Neuronal stem cell (in vitro differentiated cells): ENCODE results near the gene NBAS.

Experiments
- DNase-seq: peaks from one replicate; pipeline ENCODE4 v3.0.0-alpha.2; 2013; ENCODE audit warnings: low spot score
- H2AFZ ChIP-seq: one replicate; pipeline ENCODE4 v1.6.1; 2013; ENCODE audit warnings: mild to moderate bottlenecking, low read length, inconsistent platforms
- H2AK5ac ChIP-seq: 2 replicates; pipeline ENCODE4 v1.6.1; 2013; ENCODE audit warnings: low read depth, mild to moderate bottlenecking, inconsistent platforms, low read length, moderate library complexity, mixed read lengths
- H2BK120ac ChIP-seq: 2 replicates; pipeline ENCODE4 v1.6.1; 2013; ENCODE audit warnings: low read depth, mild to moderate bottlenecking, inconsistent platforms, low read length, moderate library complexity, mixed read lengths
- H2BK12ac ChIP-seq: one replicate; pipeline ENCODE4 v1.6.1; 2013; ENCODE audit warnings: low read length, inconsistent platforms
- H2BK15ac ChIP-seq: 2 replicates; pipeline ENCODE4 v1.6.1; 2013; ENCODE audit warnings: mild to moderate bottlenecking, low read length, inconsistent platforms, mixed read lengths
- H2BK5ac ChIP-seq: one replicate; pipeline ENCODE4 v1.6.1; 2013; ENCODE audit warnings: inconsistent platforms, mild to moderate bottlenecking, low read length, moderate library complexity
- H3K14ac ChIP-seq: one replicate; pipeline ENCODE4 v1.6.1; 2013; ENCODE audit warnings: low read length, inconsistent platforms
- H3K18ac ChIP-seq: 2 replicates; pipeline ENCODE4 v1.6.1; 2013; ENCODE audit warnings: low read length, inconsistent platforms
- H3K23ac ChIP-seq: 2 replicates; pipeline ENCODE4 v1.6.1; 2013; ENCODE audit warnings: low read depth, mild to moderate bottlenecking, mixed read lengths, low read length, inconsistent platforms; ENCODE audit not compliant: poor library complexity
- H3K27ac ChIP-seq: replicated peaks from 3 replicates; pipeline ENCODE4 v1.5.1; 2013; ENCODE audit warnings: low read length, inconsistent platforms
- H3K27me3 ChIP-seq, 3 experiments: 2 replicates each; pipeline ENCODE4 v1.6.1; 2013; ENCODE audit warnings: low read length in 3 of 3, mild to moderate bottlenecking in 2 of 3, inconsistent platforms in 1 of 3, low read depth in 1 of 3, mixed read lengths in 1 of 3, moderate library complexity in 1 of 3; ENCODE audit not compliant: control insufficient read depth in 3 of 3, insufficient read depth in 3 of 3
- H3K36me3 ChIP-seq, 2 donors: replicated peaks in 1 of 2; 2 replicates each; pipeline ENCODE4 v1.6.1; 2013; ENCODE audit warnings: low read length in 2 of 2; ENCODE audit not compliant: control insufficient read depth in 2 of 2, insufficient read depth in 2 of 2
- H3K4ac ChIP-seq: 2 replicates; pipeline ENCODE4 v1.6.1; 2013; ENCODE audit warnings: inconsistent platforms, mild to moderate bottlenecking, low read length, moderate library complexity
- H3K4me1 ChIP-seq, 2 donors: 1 replicate in 1 of 2; 2 replicates in 1 of 2; pipeline ENCODE4 v1.6.1; 2013; ENCODE audit warnings: low read length in 2 of 2, low read depth in 1 of 2; ENCODE audit not compliant: control insufficient read depth in 2 of 2, insufficient read depth in 1 of 2
- H3K4me2 ChIP-seq: one replicate; pipeline ENCODE4 v1.6.1; 2013; ENCODE audit warnings: mild to moderate bottlenecking, low read length, inconsistent platforms; ENCODE audit not compliant: insufficient read depth, poor library complexity, severe bottlenecking
- H3K4me3 ChIP-seq, 2 donors: 2 replicates each; pipeline ENCODE4 v1.5.1; 2013; ENCODE audit warnings: low read length in 2 of 2, mild to moderate bottlenecking in 2 of 2, inconsistent platforms in 1 of 2, moderate library complexity in 1 of 2
- H3K79me1 ChIP-seq: one replicate; pipeline ENCODE4 v1.6.1; 2013; ENCODE audit warnings: low read depth, mild to moderate bottlenecking, inconsistent platforms, low read length, moderate library complexity
- H3K9ac ChIP-seq: one replicate; pipeline ENCODE4 v1.6.1; 2013; ENCODE audit warnings: mild to moderate bottlenecking, low read depth, low read length, inconsistent platforms; ENCODE audit not compliant: poor library complexity
- H3K9me3 ChIP-seq, 2 donors: replicated peaks in 1 of 2; 2 replicates each; pipeline versions ENCODE3 to v1.6.1; 2013; ENCODE audit warnings: low read length in 2 of 2, mild to moderate bottlenecking in 2 of 2, inconsistent platforms in 1 of 2, low read depth in 1 of 2, mixed read lengths in 1 of 2, moderate library complexity in 1 of 2; ENCODE audit not compliant: control insufficient read depth in 2 of 2, insufficient read depth in 1 of 2
- H4K8ac ChIP-seq: one replicate; pipeline ENCODE4 v1.6.1; 2013; ENCODE audit warnings: low read depth, mild to moderate bottlenecking, inconsistent platforms, low read length, moderate library complexity
- H4K91ac ChIP-seq: one replicate; pipeline ENCODE4 v1.6.1; 2013; ENCODE audit warnings: low read length, low read depth, mild to moderate bottlenecking, inconsistent platforms; ENCODE audit not compliant: poor library complexity
- WGBS, 2 donors: extraction: QIAGEN DNeasy Blood & Tissue Kit; methylation state at CpG; one replicate each; pipeline ENCODE4 v1.1.7; 2013; ENCODE audit warnings: missing lambda C conversion rate in 2 of 2, mixed read lengths in 1 of 2; ENCODE audit not compliant: insufficient read length in 2 of 2, insufficient replicate concordance in 1 of 2; ENCODE audit errors: extremely low coverage in 2 of 2; 5-methylcytosine and 5-hydroxymethylcytosine counted together

The NBAS gene

GRCh38 chr2:15275346-15275745, 285.8 kb downstream of the NBAS start:
- Histone ChIP-seq H3K23ac (no peak overlapping the region), H3K27ac (no peak overlapping the region), H2BK12ac (no peak overlapping the region), H3K18ac (no peak overlapping the region), H3K79me1 (no peaks in the 10 kb centered on the region), H4K91ac (no peak overlapping the region), H3K4ac (no peak overlapping the region), H3K4me3 (no peak overlapping the region), H2BK120ac (no peak overlapping the region), H3K14ac (no peak overlapping the region), H2AK5ac (no peak overlapping the region), H3K4me2 (no peak overlapping the region), H3K4me1 (no peaks in the 10 kb centered on the region), H3K9me3 (no peaks in the 10 kb centered on the region), H3K36me3 (peaks cover 2 to 21% of the 10 kb centered on the region in 2 donors), H3K27me3 (no peaks in the 10 kb centered on the region), H2AFZ (no peak overlapping the region), H2BK5ac (no peak overlapping the region), H4K8ac (no peak overlapping the region), H2BK15ac (no peak overlapping the region), H3K9ac (no peak overlapping the region)
- no peak for DNase-seq
- whole genome bisulfite sequencing, 2 donors, result no CpG with 5 or more reads among the region's 2 CpGs

DNA sequence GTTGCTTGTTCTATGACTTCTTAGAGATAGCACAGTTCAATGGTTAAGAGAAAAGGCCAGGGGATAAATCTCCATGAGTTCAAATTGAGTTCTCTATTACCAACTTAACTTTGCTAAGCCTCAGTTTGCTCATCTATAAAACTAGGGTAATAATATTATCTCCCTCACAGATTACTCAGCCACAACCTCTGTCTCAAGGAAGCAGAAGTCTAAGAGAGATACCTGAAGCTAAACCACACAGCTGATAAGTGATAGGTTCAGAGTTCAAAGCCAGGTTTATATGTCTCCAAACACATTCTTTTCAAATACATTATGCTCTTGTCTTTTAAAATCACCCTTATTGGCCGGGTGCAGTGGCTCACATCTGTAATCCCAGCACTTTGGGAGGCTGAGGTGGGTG, 287.7 kb downstream of the NBAS start:
- Histone ChIP-seq H4K8ac (no peak overlapping the region), H3K4me3 (no peak overlapping the region), H3K4me1 (peaks cover 0 to 1% of the 10 kb centered on the region in 2 donors), H2BK12ac (no peak overlapping the region), H3K9ac (no peak overlapping the region), H3K27ac (no peak overlapping the region), H2AK5ac (no peak overlapping the region), H2BK15ac (no peak overlapping the region), H3K18ac (no peak overlapping the region), H2BK5ac (no peak overlapping the region), H3K79me1 (no peaks in the 10 kb centered on the region), H3K14ac (no peak overlapping the region), H2AFZ (no peak overlapping the region), H4K91ac (no peak overlapping the region), H3K36me3 (peaks cover 2 to 21% of the 10 kb centered on the region in 2 donors), H3K27me3 (no peaks in the 10 kb centered on the region), H3K9me3 (no peaks in the 10 kb centered on the region), H3K4me2 (no peak overlapping the region), H2BK120ac (no peak overlapping the region), H3K4ac (no peak overlapping the region), H3K23ac (no peak overlapping the region)
- WGBS, 2 donors, result no CpG with 5 or more reads among the region's 1 CpG
- no peak for DNase-seq

DNA sequence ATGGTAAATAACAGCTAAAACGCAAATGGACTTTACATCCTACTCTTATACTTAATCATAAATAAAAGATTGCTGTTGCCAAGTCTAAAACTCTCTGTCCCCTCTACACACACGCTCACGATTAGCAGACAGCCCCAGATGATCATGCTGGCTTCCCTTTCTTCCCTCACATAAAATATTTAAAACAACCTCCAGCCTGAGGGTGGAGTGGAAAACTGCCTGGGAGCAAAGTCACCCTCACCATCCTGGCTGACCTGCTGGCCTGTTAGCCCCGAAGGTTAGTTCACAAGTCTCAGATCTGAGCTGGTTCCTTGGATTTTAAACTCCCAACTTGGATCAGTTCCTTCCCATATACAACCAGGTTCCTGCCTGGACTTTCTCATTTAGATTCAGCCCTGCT, 288.2 kb downstream of the NBAS start:
- WGBS, 2 donors, result no CpG with 5 or more reads among the region's 4 CpGs

GRCh38 chr2:15271941-15272542, 289.1 kb downstream of the NBAS start:
- no CpG with 5 or more reads among the region's 1 CpG for WGBS, 2 donors
- H3K18ac ChIP-seq, result no peak overlapping the region

More for the DNA sequence above, 288.2 kb downstream of the NBAS start:
- no peak overlapping the region for H3K23ac ChIP-seq
- no peak overlapping the region for H4K8ac ChIP-seq
- H3K4me3 ChIP-seq, result no peak overlapping the region
- H2AK5ac ChIP-seq, result no peak overlapping the region
- H3K14ac ChIP-seq, result no peak overlapping the region
- no peak overlapping the region for H3K4ac ChIP-seq
- H2BK5ac ChIP-seq, result no peak overlapping the region
- peaks cover 2 to 21% of the 10 kb centered on the region in 2 donors for H3K36me3 ChIP-seq
- no peak overlapping the region for H2BK15ac ChIP-seq
- no peaks in the 10 kb centered on the region for H3K9me3 ChIP-seq
- no peak overlapping the region for H3K4me2 ChIP-seq
- H3K18ac ChIP-seq, result no peak overlapping the region
- H2BK12ac ChIP-seq, result no peak overlapping the region
- no peaks in the 10 kb centered on the region for H3K27me3 ChIP-seq
- no peak for DNase-seq
- no peaks in the 10 kb centered on the region for H3K79me1 ChIP-seq
- H4K91ac ChIP-seq, result no peak overlapping the region
- peaks cover 0 to 1% of the 10 kb centered on the region in 2 donors for H3K4me1 ChIP-seq
- no peak overlapping the region for H2AFZ ChIP-seq
- no peak overlapping the region for H3K27ac ChIP-seq
- no peak overlapping the region for H2BK120ac ChIP-seq
- H3K9ac ChIP-seq, result no peak overlapping the region

More at GRCh38 chr2:15271941-15272542, 289.1 kb downstream of the NBAS start:
- peaks cover 0 to 1% of the 10 kb centered on the region in 2 donors for H3K4me1 ChIP-seq
- H3K23ac ChIP-seq, result no peak overlapping the region
- no peaks in the 10 kb centered on the region for H3K9me3 ChIP-seq
- no peak overlapping the region for H3K27ac ChIP-seq
- no peak overlapping the region for H4K8ac ChIP-seq
- no peak overlapping the region for H4K91ac ChIP-seq
- H2BK5ac ChIP-seq, result no peak overlapping the region
- DNase-seq, result no peak
- no peak overlapping the region for H3K9ac ChIP-seq
- H3K4ac ChIP-seq, result no peak overlapping the region
- H3K4me2 ChIP-seq, result no peak overlapping the region
- H2BK15ac ChIP-seq, result no peak overlapping the region
- H2AK5ac ChIP-seq, result no peak overlapping the region
- H3K14ac ChIP-seq, result no peak overlapping the region
- H2BK120ac ChIP-seq, result no peak overlapping the region
- no peaks in the 10 kb centered on the region for H3K27me3 ChIP-seq
- H2BK12ac ChIP-seq, result no peak overlapping the region
- H3K79me1 ChIP-seq, result no peaks in the 10 kb centered on the region
- no peak overlapping the region for H2AFZ ChIP-seq
- peaks cover 2 to 21% of the 10 kb centered on the region in 2 donors for H3K36me3 ChIP-seq
- no peak overlapping the region for H3K4me3 ChIP-seq
